ENCODE results near the gene SLC35F2. TPM values are rescaled to one million over a fixed set of nuclear protein-coding genes. Genes with fewer than 3 reads are reported as not detected.
"Not testable (repeated sequence)": the region's sequence is repeated elsewhere in the genome, so short reads cannot be mapped to it uniquely, and the experiment has no call there.

Gene SLC35F2
- total RNA-seq, 1 donor from 2014 or later = 3.8 TPM

DNA sequence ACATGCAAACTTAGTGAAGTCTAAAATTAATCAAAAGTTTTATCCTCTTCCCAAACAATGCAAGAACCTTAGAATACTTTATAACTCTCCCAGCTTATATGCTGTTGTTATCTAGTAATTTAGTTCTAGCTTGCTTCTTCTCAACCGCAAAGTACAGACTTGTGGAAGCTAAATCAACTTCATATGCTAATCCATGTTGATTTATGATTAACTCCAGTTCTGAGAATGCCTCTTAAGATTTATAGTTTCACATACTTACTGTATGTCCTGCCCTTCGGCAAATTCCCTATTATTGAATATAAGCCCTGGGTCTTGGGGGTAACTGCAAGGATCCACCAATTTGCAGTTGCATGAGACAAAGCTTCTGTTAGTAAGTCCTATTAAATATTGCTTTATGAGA, 17.6 kb upstream of the SLC35F2 start:
- no peak overlapping the region for H3K27ac Mint-ChIP-seq (ENCODE audit: unreplicated experiment)
- no peak overlapping the region for H3K4me3 Mint-ChIP-seq (ENCODE audit: unreplicated experiment)
- H3K27me3 Mint-ChIP-seq (ENCODE audit: unreplicated experiment) = peaks cover 8% of the 10 kb centered on the region
- H3K36me3 Mint-ChIP-seq (ENCODE audit: unreplicated experiment) = no peaks in the 10 kb centered on the region
- no peak for DNase-seq (ENCODE audit: extremely low spot score, unreplicated experiment)
- no peaks in the 10 kb centered on the region for H3K4me1 Mint-ChIP-seq (ENCODE audit: unreplicated experiment)
- no peak for TF ChIP-seq CTCF (IDR thresholded peaks at IDR 0.05)
- no peaks in the 10 kb centered on the region for H3K9me3 Mint-ChIP-seq (ENCODE audit: unreplicated experiment)

DNA sequence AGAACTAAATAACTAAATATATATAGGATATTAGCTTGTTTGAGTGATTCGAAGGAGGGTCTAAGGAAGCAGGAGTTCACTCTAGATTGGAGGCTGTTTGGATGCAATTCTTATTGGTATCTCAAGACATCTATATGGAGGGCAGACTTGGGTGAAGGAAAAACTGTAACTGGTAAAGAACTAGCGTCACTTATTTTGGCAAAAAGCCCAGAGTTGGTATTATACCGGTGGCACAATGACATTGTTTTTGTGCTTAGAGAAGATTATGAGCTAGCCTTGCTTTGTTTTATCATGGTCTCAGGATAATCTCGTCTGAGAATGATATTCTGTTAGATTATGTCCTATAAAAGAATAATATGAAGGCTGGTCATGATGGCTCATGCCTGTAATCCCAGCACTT, 6.0 kb upstream of the SLC35F2 start:
- H3K9me3 Mint-ChIP-seq (ENCODE audit: unreplicated experiment) = no peaks in the 10 kb centered on the region
- no peak for TF ChIP-seq CTCF (IDR thresholded peaks at IDR 0.05)
- H3K36me3 Mint-ChIP-seq (ENCODE audit: unreplicated experiment) = no peaks in the 10 kb centered on the region
- H3K4me3 Mint-ChIP-seq (ENCODE audit: unreplicated experiment) = no peak overlapping the region
- H3K27me3 Mint-ChIP-seq (ENCODE audit: unreplicated experiment) = peaks cover 15% of the 10 kb centered on the region
- H3K4me1 Mint-ChIP-seq (ENCODE audit: unreplicated experiment) = peaks cover 5% of the 10 kb centered on the region
- no peak overlapping the region for H3K27ac Mint-ChIP-seq (ENCODE audit: unreplicated experiment)
- DNase-seq (ENCODE audit: extremely low spot score, unreplicated experiment) = no peak

DNA sequence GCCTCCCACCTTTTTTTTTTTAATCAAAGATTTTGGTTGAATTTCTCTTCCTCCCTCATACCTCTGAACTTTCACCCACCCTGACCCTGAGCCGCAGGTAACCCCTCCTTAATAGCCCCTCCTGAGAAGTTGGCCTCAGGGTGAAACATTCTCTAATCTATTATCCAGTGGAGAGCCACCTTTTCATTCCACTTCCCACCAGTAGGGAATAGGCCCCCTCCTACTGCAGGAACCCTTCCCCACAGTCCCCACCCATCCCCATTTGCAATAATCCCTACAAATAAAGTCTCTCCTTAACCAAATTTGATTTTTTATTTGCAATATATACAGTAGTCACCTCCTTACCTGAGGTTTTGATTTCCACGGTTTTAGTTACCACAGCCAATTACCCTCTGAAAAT, 2.1 kb upstream of the SLC35F2 start:
- TF ChIP-seq CTCF (IDR thresholded peaks at IDR 0.05) = no peak
- no peaks in the 10 kb centered on the region for H3K36me3 Mint-ChIP-seq (ENCODE audit: unreplicated experiment)
- H3K27ac Mint-ChIP-seq (ENCODE audit: unreplicated experiment) = no peak overlapping the region
- DNase-seq (ENCODE audit: extremely low spot score, unreplicated experiment) = no peak
- peak overlapping the region; percentile 32 for H3K4me3 Mint-ChIP-seq (ENCODE audit: unreplicated experiment)
- peaks cover 11% of the 10 kb centered on the region for H3K27me3 Mint-ChIP-seq (ENCODE audit: unreplicated experiment)
- H3K4me1 Mint-ChIP-seq (ENCODE audit: unreplicated experiment) = peaks cover 21% of the 10 kb centered on the region
- no peaks in the 10 kb centered on the region for H3K9me3 Mint-ChIP-seq (ENCODE audit: unreplicated experiment)

- not testable (repeated sequence) for DNase-seq (ENCODE audit: extremely low spot score, unreplicated experiment); H3K27ac Mint-ChIP-seq (ENCODE audit: unreplicated experiment); H3K36me3 Mint-ChIP-seq (ENCODE audit: unreplicated experiment); H3K4me3 Mint-ChIP-seq (ENCODE audit: unreplicated experiment); H3K9me3 Mint-ChIP-seq (ENCODE audit: unreplicated experiment)
- H3K4me1 Mint-ChIP-seq (ENCODE audit: unreplicated experiment) = peaks cover 21% of the 10 kb centered on the region
- peaks cover 11% of the 10 kb centered on the region for H3K27me3 Mint-ChIP-seq (ENCODE audit: unreplicated experiment)
These were observed 1.6 kb upstream of the SLC35F2 start for GRCh38 chr11:107860240-107860620.

DNA sequence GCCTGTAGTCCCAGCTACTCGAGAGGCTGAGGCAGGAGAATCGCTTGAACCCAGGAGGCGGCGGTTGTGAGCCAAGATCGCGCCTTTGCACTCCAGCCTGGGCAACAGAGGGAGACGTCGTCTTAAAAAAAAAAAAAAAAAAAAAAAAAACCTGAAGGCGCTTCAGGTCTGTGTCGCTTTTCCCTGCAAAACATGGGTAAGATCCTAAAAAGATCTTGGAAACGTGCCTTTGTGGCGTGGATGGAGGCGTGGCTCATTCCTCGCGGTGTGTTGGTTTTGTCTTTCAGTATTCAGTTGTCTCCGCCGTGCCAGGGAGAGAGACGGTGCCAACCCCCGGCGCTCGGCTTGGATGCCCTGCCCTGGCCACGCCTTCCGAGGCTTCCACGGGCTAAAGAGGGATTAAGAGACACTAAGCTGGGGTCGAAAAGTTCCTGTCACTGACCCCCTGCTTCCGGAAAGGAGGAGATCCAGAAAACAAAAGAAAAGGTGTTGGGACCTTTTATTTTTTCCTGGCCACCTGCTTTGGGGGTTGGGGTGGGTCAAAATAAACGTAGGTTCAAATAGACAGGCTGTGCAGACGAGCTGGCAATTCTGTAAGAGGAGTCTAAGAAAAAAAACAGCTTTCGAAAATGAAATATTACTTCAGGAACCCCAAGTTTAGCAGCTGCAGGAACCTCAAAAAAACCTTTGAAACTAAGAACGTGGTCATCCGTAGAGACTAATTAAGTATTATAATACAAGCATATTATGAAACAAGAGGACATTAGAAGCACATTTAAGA, 1.1 kb upstream of the SLC35F2 start:
- TF ChIP-seq CTCF (IDR thresholded peaks at IDR 0.05) = no peak
- peak overlapping the region; percentile 89 for H3K4me3 Mint-ChIP-seq (ENCODE audit: unreplicated experiment)
- peaks cover 21% of the 10 kb centered on the region for H3K4me1 Mint-ChIP-seq (ENCODE audit: unreplicated experiment)
- H3K9me3 Mint-ChIP-seq (ENCODE audit: unreplicated experiment) = no peaks in the 10 kb centered on the region
- H3K27me3 Mint-ChIP-seq (ENCODE audit: unreplicated experiment) = peaks cover 11% of the 10 kb centered on the region
- DNase-seq (ENCODE audit: extremely low spot score, unreplicated experiment) = no peak
- H3K36me3 Mint-ChIP-seq (ENCODE audit: unreplicated experiment) = no peaks in the 10 kb centered on the region
- H3K27ac Mint-ChIP-seq (ENCODE audit: unreplicated experiment) = no peak overlapping the region
